GM23338 (cell line): ENCODE results near the gene DIAPH1.

Experiments
- CTCF ChIP-seq, 2 experiments: fragments of 200-600 bp in 1 of 2; sonication (generic) in 1 of 2; conservative IDR thresholded peaks; 2 replicates each; pipeline versions ENCODE4 v1.5.1 to v1.6.1; 2016 to 2017; ENCODE audit warnings: antibody characterized with exemption in 2 of 2, low read depth in 2 of 2, mild to moderate bottlenecking in 2 of 2, moderate library complexity in 1 of 2
- EZH2 ChIP-seq: fragments of 200-600 bp; sonication (generic); IDR thresholded peaks from one replicate; pipeline ENCODE4 v1.8.0; 2017; ENCODE audit warnings: antibody characterized with exemption, mild to moderate bottlenecking, low read depth; ENCODE audit not compliant: unreplicated experiment
- REST ChIP-seq: IDR thresholded peaks from one replicate; pipeline ENCODE4 v1.6.1; 2018; ENCODE audit warnings: antibody characterized with exemption; ENCODE audit not compliant: unreplicated experiment
- ZNF114 ChIP-seq: fragments of 250-450 bp; sonication (Bioruptor Pico); IDR thresholded peaks from 2 replicates; pipeline ENCODE4 v1.5.0; 2020; ENCODE audit warnings: mild to moderate bottlenecking, moderate library complexity

- TF ChIP-seq CTCF (conservative IDR thresholded peaks at IDR 0.05; ENCODE audit: low read depth in 2 of 2): no peak
- TF ChIP-seq REST: no peak
- no peak for TF ChIP-seq EZH2
- TF ChIP-seq ZNF114: no peak
These were observed 128.5 kb downstream of the DIAPH1 start for GRCh38 chr5:141490271-141490670.
